OCI-LY1 (cell line): Measurements from ENCODE around the gene IL12RB1.

ENCODE experiments used
- EZH2 ChIP-seq: fragments of 200-600 bp; sonication (generic), shearing (Covaris generic); IDR thresholded peaks from 2 replicates; pipeline ENCODE4 v1.8.0; 2017; ENCODE audit warnings: borderline replicate concordance, mixed run types, mild to moderate bottlenecking, antibody characterized with exemption, low read length, moderate library complexity, mixed read lengths
- TF ChIP-seq, protein P1 (sequence below): fragments of 200-600 bp; sonication (generic), shearing (Covaris generic); IDR thresholded peaks from 2 replicates; pipeline ENCODE4 v1.5.1; 2017; ENCODE audit warnings: mild to moderate bottlenecking, antibody characterized with exemption, low read length, moderate library complexity, mixed read lengths

DNA sequence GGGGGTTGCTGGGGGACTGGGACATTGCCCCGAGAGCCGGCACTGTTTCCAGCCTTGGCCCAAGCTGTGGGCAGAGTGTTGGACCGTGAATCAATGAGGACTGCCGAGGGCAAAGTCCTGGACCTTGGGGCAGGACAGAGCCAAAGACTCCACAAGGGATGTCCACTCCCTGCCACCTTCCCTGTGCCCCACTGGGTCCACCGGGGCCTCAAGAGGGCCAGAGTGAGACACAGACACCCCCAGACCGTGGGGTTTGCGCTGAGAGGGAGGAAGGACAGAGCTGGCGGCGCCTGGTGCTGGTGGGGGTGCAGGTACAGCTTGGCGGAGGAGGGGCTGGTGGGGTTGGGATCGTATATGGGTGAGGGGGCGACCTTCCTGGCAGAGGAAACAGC lies 22.6 kb upstream of the IL12RB1 start:
- TF ChIP-seq, protein P1, sequence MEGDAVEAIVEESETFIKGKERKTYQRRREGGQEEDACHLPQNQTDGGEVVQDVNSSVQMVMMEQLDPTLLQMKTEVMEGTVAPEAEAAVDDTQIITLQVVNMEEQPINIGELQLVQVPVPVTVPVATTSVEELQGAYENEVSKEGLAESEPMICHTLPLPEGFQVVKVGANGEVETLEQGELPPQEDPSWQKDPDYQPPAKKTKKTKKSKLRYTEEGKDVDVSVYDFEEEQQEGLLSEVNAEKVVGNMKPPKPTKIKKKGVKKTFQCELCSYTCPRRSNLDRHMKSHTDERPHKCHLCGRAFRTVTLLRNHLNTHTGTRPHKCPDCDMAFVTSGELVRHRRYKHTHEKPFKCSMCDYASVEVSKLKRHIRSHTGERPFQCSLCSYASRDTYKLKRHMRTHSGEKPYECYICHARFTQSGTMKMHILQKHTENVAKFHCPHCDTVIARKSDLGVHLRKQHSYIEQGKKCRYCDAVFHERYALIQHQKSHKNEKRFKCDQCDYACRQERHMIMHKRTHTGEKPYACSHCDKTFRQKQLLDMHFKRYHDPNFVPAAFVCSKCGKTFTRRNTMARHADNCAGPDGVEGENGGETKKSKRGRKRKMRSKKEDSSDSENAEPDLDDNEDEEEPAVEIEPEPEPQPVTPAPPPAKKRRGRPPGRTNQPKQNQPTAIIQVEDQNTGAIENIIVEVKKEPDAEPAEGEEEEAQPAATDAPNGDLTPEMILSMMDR, result no peak
- no peak for TF ChIP-seq EZH2
